Liver (tissue), 3 donors: ENCODE results near the gene RNF212.

Experiments
- ATF3 ChIP-seq: IDR thresholded peaks from 2 replicates; pipeline ENCODE4 v1.6.1; 2016; ENCODE audit warnings: antibody characterized with exemption
- CTCF ChIP-seq: fragments of 150-350 bp; IDR thresholded peaks from 2 replicates; pipeline ENCODE4 v1.5.1; 2017; ENCODE audit warnings: improper control_type of control experiment, low read depth, low read length; ENCODE audit not compliant: missing input control
- EGR1 ChIP-seq, 2 donors: IDR thresholded peaks; 2 replicates each; pipeline ENCODE4 v1.6.1; 2016 to 2018; ENCODE audit warnings: antibody characterized with exemption in 2 of 2, low read depth in 2 of 2
- HNF4A ChIP-seq, 2 donors: conservative IDR thresholded peaks; 2 replicates each; pipeline ENCODE4 v1.6.1; 2016; ENCODE audit warnings: antibody characterized with exemption in 2 of 2, mild to moderate bottlenecking in 2 of 2
- HNF4G ChIP-seq: IDR thresholded peaks from 2 replicates; pipeline ENCODE4 v1.6.1; 2016; ENCODE audit warnings: antibody characterized with exemption
- JUND ChIP-seq, 2 donors: IDR thresholded peaks; 2 replicates each; pipeline ENCODE4 v1.6.1; 2016; ENCODE audit warnings: antibody characterized with exemption in 2 of 2
- MAX ChIP-seq: IDR thresholded peaks from 2 replicates; pipeline ENCODE4 v1.6.1; 2016; ENCODE audit warnings: antibody characterized with exemption
- REST ChIP-seq: IDR thresholded peaks from 2 replicates; pipeline ENCODE4 v1.6.1; 2016; ENCODE audit warnings: antibody characterized with exemption, mild to moderate bottlenecking
- RXRA ChIP-seq, 2 donors: IDR thresholded peaks; 2 replicates each; pipeline ENCODE4 v1.6.1; 2017 to 2018; ENCODE audit warnings: antibody characterized with exemption in 2 of 2, mild to moderate bottlenecking in 1 of 2
- SP1 ChIP-seq: IDR thresholded peaks from 2 replicates; pipeline ENCODE4 v1.6.1; 2018; ENCODE audit warnings: antibody characterized with exemption, mild to moderate bottlenecking
- TAF1 ChIP-seq: conservative IDR thresholded peaks from 2 replicates; pipeline ENCODE4 v1.6.1; 2016; ENCODE audit warnings: antibody characterized with exemption, mild to moderate bottlenecking
- YY1 ChIP-seq: IDR thresholded peaks from 2 replicates; pipeline ENCODE4 v1.6.1; 2016; ENCODE audit warnings: antibody characterized with exemption, mild to moderate bottlenecking
- ZBTB33 ChIP-seq: IDR thresholded peaks from 2 replicates; pipeline ENCODE4 v1.6.1; 2016; ENCODE audit warnings: antibody characterized with exemption
- donor health status: healthy.
- donor health status: healthy.

- TF ChIP-seq CTCF (no peak), JUND (IDR thresholded peaks at IDR 0.05) (no peak), HNF4A (conservative IDR thresholded peaks at IDR 0.05) (no peak), EGR1 (IDR thresholded peaks at IDR 0.05; ENCODE audit: low read depth in 2 of 2) (no peak), REST (no peak), ATF3 (no peak), TAF1 (no peak), YY1 (no peak), MAX (no peak), SP1 (no peak), RXRA (IDR thresholded peaks at IDR 0.05) (no peak), ZBTB33 (no peak), HNF4G (no peak)
These were observed 19.1 kb downstream of the RNF212 start for GRCh38 chr4:1094336-1094690.
